OCI-M2 (cell line): Measurements from ENCODE around the gene ABCA6.
A peak's percentile ranks its signal among the peaks of the same experiment; 100 is the strongest.

Source experiments
- DNase-seq: peaks from one replicate; lab custom pipeline; 2025; ENCODE audit not compliant: unreplicated experiment; lab: John Stamatoyannopoulos, UW

ABCA6 gene

DNA sequence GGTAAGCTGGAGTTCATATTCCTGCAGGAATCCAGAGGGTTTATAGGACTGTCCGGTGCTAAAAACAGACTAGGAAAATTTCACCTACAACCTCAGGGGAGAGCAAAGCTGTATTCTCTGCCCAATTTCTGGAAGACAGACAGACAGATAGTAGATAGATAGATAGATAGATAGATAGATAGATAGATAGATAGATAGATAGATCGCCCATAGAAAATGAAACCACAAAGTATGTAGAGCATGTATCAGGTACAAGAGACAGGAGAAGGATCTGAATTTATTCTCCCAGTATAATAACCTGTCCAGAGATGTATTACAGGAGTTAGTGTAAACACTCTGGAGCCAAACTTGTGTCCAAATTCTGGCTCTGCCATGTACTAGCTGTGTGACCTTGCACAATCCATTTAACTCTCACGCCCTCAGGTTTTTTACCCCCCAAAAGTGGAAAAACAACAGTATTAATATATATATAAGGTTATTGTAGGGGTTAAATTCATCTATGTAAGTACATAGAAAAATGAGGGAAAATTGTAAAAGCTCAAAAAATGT, 2.1 kb upstream of the ABCA6 start:
- no peak for DNase-seq

DNA sequence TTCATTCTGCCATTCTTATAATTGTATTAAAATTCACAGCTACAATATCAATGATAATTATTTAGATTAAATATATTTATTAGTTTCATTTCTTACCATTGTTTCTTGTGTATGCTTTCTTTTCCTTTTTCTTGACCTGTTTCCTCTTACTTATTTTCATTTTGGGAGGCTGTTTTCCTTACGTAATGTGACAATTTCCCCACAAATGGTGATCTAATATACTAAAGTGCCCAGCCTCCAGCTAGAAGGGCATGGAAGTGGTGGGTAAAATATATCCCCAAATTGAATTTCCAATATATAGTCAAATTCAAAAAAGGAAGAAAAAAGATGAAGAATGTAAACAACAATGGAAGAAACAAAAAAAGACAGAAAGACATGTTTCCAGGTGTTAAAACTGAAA, 1.5 kb upstream of the ABCA6 start:
- DNase-seq, result no peak

DNA sequence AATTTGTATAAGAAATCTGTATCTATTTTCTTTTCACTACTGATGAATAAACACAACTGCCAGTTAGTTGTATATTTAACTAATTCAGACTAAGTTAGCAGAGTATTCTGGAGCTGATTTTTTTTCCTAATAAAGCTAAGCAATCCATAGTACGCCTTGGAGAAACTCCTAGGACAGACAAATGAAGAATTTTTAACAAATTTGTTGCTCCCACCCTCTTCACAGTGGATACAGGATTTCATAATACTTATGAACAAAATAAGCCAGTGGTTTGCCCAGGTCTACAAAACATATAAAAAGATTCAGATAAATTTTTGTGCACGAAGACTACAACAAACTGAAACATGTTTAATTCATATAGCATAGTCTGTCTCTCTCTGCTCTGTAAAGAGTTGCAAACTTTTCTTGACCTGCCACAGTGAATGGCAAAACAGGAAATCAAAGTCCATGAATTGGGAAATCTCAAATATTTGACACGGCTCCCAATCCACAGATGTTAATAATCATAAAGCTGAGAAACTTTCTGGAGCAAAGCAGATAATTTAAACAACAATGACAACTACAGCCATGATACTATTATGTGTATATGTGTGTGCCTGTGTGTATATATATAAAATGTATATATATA, 594 bp upstream of the ABCA6 start:
- no peak for DNase-seq

DNA sequence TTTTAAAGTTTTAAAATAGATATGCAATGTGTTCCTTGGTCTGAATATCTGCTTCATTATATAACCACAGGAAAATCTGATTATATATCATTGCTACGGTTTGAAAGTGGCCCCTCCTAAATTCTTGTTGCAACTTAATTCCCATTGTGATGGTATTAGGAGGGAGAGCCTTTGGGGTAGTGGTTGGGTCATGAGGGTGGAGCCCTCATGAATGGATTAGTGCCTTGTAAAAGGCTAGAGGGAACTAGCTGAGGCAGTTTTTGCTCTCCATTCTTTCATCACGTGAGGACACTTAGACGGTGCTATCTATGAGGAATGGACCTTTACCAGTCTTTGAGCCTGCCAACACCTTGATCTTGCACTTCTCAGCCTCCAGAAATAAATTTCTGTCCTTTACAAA, 7.6 kb downstream of the ABCA6 start:
- no peak for DNase-seq

DNA sequence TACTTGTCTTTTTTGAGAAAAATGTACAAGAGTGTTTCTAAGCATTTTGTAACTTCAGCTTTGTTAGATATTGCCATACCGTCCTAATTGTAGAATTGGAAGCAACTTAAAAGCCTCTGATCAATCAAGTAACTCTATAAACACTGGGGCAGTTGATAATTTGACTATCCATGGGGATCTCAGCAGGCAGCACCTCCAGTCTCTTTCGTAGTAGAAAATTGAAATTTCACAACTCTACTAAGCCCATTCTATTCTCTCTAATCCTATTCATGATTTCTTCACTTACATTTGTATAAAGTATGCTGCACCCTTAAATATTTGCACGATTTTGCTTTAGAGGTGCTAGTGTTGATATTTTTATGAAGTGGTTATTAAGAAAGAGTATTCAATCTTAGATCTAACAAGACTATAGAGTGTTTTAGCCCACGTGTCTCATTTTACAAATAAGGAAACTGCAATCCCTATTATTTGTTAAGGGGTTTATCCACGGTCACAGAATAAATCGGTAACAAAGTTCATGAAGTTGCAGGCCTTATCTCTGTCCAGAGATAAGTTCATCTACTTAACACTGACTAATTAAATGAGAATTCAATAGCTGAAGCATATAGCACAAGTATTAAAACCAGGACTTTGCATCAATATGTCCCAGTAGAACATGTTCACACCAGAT, 10.9 kb downstream of the ABCA6 start:
- no peak for DNase-seq

DNA sequence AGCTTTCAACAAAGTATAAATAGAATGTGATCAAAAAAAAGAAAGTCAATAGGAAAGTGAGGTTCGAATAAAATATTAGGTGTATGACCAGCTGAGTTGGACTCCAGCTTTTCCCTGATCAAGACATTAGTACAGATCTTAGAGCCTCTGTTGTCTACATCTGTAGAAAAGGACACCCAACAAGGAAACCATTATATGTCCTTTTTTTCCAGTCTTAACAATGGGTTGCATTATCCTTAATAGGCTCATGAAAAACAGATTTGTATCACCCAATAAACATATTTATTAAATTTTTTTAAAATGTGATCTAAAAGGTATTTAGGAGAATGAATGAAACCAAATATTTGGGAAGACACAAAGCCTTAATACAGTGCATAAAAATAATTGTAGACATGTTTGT, 18.1 kb downstream of the ABCA6 start:
- DNase-seq, result no peak

DNA sequence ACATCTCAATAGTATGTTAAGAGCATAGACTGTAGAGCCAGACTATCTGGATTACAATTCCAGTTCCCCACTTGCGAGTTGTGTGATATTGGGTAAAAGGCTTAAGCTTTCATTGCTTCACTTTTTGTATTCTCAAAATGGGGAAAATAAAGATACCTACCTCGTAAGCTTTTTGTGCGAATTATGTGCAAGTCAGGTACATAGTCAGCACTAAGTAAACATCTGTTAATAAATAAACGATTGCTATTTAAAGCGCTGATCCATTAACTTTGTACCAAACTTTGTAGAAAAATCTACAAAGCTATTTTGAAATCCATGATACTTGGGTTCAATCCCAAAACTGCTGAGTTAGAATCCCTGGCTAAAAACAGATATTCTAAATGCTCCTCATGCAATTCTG, 19.6 kb downstream of the ABCA6 start:
- DNase-seq, result no peak

DNA sequence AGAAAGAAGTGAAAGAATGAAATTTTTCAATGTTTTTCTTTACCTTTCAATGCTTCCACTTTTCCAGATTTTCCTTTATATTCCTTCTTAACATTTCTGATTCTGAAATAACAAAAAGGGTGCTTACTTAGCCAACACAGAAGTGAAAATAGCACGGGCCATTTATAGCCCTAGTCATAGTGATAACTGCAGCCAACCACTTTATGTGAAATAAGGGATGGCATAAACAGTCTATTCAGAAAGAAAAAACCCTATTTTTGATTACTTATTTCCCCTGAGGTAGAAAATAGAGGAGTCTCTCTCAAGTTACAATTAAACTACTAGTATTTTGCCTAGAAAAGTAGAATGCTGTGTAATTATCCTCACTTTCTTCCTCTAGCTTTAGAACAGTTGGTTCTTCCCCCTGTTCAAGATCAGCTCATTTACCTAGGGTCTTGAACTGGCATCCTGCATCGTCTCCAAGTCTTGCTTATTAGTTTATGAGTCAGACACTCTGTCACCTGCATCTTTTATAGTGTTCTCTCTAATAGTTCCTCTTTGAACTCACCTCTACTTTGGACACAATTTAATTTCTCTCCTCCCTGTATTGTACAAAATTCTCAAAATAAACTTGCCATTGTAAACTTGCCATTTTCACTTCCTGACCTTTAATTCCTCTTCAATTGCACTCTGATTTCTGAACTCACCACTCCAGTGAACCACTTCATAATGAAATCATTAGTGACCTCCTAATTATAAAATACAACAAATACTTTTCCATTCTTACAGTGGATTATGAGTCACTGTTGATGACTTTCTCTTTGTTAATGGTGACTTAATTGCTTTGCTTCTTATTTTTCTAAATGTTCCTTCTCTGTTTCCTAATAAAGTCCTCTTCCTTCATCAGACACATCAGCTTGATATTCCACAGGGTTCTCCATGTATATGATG, 23.6 kb downstream of the ABCA6 start:
- DNase-seq, result no peak

DNA sequence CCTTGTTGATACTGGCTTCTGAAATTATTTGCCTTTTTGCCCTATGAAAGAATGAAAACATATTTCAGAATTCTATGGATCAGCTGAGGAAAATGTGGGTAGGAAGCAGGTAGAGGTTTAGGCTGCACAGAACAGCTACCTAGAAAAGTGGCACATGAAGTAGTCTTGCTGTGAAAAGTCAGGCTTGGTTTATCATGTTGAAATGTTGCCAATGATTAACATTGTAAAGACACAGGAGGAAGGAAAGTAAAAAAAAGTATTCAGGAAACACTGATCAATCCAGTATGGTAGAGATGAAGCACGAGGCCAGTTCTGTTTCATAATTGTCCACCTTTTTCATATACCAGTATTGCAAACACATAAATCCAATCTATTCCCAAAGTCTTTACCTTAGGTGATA, 29.9 kb downstream of the ABCA6 start:
- DNase-seq, result no peak

DNA sequence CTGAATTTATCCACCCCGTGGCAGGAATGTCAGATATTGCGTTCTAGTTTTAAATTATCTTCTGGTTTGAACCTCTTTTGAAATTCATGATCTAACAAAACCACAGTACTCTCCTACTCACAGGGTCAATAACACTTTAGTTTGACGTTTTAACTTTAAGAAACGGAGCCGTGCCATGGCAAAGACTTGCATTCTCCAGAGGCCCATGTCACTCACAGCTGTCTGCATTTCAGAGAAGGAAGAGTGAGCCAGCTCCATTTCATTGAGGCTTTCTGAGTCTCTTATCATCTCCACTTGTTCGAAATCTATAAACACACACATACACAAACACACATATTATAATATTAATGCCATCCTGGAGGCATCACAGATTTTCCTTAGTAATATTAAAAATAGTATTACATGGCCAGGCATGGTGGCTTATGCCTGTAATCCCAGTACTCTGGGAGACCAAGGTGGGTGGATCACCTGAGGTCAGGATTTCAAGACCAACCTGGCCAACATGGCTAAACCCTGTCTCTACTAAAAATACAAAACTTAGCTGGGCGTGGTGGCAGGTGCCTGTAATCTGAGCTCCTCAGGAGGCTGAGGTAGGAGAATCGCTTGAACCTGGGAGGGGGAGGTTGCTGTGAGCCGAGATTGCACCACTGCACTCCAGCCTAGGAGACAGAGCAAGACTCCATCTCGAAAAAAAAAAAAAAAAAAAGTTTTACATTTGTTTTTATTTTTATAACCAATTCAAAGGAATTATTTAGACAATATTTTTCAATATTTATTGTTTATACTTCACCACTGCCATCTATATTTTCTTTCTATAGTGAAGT, 35.6 kb downstream of the ABCA6 start:
- no peak for DNase-seq

DNA sequence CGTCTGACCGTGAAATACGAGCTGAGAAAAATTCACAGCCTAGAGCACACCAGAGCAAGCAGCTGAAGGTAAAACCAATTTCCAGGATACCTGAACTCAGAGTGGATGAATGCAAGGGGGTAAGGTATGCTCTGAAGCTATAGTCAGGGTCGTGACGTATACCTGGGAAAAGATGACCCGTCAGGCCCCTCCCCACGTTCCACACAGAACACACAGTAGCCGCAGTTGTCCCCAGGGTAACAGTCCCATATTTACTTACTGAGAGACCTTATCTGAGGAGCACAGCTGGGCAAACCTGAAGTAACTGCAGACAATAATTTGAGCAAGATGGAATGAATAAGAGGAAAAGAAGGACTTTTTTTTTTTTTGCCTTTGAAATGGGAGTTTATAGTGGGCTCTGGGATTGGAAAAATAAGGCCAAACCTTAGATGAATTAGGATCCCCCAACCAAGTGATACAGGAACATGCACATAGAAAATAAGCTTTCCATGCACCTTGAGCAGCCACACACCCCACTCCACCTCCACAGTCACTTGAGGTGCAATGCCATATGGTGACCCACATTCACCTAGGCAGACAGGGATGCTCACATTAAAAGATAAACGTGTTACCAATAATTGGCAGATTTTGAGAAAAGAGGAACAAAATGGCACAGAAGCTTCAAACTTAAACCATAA, 38.0 kb downstream of the ABCA6 start:
- peak; percentile 48 for DNase-seq

DNA sequence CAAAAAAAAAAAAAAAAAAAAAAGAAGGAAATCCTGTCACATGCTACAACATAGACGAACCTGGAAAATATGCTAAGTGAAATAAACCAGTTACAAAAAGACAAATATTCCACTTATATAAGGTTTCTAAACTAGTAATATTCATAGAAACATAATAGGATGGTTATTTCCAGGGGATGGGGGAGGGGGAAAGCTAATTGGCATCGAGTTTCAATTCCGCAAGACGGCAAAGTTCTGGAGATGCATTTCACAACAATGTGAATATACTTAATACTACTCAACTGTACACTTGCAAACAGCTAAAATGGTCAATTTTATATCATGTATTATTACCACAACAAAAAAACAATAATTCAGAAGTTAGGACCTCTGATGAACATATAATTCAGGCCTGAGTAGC, 43.1 kb downstream of the ABCA6 start:
- DNase-seq, result no peak

DNA sequence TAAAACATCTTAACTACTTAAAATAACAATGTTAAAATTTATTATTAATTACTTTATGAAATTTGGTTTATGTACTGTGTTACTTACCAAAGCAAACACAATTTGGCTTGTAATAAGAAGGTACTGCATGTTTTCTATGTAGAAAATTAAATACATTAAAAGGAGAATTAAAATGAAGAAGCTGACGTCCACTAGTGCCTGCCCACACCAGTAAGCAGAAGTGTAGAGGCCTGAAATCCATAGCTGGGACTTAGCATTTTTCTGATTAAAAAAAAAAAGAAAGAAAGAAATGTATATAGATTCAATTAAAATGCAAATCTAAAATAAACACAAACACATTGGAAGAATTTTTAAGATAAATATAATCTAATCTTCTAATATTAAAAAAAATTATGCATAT, 45.2 kb downstream of the ABCA6 start:
- no peak for DNase-seq

DNA sequence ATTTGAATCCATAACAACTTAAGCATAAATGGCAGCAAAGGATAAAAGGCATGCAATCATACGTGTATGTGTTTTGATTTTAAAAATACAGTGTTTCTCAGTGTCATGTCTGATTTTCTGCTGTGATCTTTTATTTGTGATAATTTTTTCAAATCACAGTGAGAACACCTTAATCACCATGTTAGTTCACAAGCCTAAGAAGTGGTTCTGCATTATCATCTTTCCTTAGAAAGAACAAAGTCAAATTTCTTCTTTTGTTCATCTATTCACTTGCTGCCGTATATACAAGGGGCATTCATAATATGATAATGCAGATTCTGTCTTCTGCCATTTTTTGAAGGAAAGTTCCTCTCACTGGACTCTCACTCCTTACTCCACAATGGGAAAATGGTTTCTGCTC, 47.7 kb downstream of the ABCA6 start:
- no peak for DNase-seq

DNA sequence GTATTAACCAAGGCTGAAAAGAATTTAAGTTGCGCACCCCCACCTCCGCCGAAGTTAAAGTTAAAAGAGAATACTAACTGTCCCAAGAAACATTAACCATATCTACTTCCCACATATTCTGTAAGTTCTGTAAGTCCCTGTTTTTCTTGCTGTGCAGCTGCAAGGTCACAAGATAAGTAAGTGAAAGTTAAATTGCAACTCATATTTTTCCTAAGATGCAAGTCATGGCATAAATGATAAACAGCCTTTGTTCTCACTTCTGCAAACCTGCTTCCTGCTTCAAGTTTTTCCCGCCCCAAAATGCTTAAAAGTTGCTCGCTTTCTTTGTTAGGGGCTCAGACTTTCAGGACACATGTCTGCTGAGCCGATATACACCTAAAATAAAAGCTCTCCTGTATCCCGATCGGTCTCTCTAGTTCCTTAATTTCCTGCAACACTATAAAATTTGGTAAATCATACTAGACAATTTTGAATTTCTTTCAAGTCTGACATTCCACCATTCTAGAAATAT, 48.4 kb downstream of the ABCA6 start:
- no peak for DNase-seq

DNA sequence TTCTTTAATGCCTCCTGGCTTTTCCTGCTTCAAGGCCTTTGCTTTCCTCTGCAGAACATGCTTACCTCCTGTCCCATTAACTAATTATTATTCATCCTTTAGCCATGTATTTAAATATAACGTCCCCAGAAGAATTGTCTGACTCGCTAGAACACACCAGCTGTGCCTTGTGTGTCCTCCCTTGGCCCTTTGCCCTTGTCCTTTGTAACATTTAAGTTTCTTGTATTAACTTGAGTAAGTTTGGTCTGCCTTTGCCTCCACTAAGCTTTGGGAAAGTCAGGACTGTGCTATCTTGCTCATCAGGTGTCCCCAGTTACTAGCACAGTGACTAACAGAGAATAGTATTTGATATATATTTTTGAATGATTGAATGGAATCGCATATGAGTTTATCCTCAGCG, 51.3 kb downstream of the ABCA6 start:
- no peak for DNase-seq

DNA sequence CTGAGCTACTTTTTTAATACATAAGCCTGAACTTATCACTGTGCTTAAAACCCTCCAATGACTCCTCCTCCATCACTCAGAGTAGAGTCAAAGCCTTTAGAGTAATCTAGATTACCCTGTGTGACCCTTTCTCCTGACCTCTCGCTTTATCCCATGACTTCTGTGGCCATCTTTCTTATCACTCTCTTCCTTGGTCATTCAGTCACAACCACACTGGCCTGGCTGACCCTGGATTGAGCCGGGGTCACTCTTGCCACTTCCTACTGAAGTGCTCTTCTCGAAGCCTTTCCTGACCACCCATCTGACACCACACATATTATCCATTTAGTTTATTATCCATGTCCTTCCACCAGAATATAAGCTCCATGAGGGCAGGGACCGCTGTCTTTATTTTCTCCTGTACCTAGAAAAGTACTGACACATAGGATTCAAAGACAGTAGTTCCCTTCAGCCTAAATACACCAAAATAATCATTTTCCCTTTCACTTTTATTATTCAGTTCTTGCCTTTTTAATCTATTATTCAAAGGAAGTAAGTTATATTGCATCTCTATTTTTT, 53.0 kb downstream of the ABCA6 start:
- DNase-seq, result no peak

DNA sequence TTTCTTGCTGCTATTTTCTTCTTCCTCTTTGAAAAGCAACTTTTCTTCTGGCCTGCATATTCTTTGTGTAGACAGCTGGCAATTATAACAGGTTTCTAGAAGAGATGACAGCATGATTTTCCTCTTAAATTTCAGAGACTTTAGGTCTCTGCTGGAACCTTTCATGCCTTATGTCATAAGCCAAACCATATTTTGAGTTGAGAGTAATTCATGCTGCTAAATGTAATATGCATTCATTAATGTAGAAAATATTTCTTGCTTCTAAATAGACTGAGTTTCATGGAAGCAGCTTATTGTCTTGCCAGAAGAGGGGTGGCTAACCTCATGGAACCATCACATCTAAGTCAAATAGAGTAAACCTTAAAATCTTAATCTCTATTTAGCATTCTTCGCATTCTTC, 55.1 kb downstream of the ABCA6 start:
- no peak for DNase-seq

DNA sequence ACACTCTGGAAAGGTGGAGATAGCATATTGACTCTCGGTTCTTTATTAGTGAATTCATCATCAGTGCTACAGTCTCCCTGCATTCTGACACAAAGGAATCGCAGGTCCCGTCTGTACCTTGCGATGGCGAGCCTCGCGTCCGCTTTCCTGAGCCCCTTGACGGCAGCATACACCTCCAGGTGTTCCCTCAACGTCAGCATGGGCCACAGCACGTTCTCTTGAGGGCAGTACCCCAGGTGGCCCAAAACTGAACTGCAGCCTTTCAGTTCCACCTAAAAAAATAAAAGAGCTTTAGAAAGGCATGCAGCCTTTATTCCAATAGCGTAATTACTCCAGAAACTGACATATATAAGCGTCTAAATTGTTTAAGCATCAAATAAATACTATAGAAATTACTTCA, 56.8 kb downstream of the ABCA6 start:
- no peak for DNase-seq

DNA sequence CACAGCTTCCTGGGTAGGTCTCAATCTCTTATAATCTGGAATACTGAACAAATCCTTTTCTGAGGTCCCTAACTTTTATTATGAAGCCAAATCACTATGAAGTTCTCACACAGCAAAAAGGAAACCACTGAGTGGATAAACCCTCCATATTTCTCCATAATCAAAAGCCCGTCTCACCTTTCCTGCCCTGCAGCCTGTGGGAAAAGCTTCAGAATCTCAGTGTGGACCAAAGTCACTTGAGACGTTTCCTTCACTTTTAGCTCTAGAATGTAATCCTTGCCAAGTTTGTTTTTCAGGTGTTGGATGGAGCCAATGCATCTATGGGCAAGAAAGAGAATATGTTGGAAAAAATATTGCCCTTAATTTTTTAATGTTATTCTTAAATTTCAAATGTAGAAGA, 59.0 kb downstream of the ABCA6 start:
- DNase-seq, result no peak
